OCI-LY7 (cell line): ENCODE results near the gene GALNT9. TPM values are rescaled to one million over a fixed set of nuclear protein-coding genes. Genes with fewer than 3 reads are reported as not detected.

Experiments
- BruUV-seq: library from RNA; stranded (reverse); fragments of 400-500 nt; replicated peaks from 2 replicates; lab custom pipeline; 2021; lab: Mats Ljungman, UMichigan
- CTCF ChIA-PET: fragments of 300-600 bp; sonication (Branson Sonifier 250); formaldehyde crosslinking; loops from one replicate; lab custom pipeline; 2022; ENCODE audit warnings: antibody characterized with exemption; ENCODE audit not compliant: unreplicated experiment; lab: Charles Lee
- POLR2A ChIA-PET: fragments of 300-600 bp; sonication (Branson Sonifier 250); formaldehyde crosslinking; loops from one replicate; lab custom pipeline; 2022; ENCODE audit warnings: antibody characterized with exemption; lab: Charles Lee
- DNase-seq: peaks from one replicate; pipeline ENCODE4 v3.0.0-alpha.2; 2015; ENCODE audit warnings: low spot score
- H2AFZ ChIP-seq: fragments of 200-600 bp; sonication (generic), shearing (Covaris generic); 2 replicates; pipeline ENCODE4 v1.6.1; 2014; ENCODE audit warnings: mild to moderate bottlenecking, antibody characterized with exemption, low read length, moderate library complexity
- H3K27ac ChIP-seq: fragments of 200-600 bp; sonication (generic); 2 replicates; pipeline ENCODE4 v1.5.1; 2014; ENCODE audit warnings: mixed run types, low read depth, mild to moderate bottlenecking, moderate library complexity, low read length, inconsistent platforms; ENCODE audit not compliant: poor library complexity, severe bottlenecking
- H3K36me3 ChIP-seq: fragments of 200-600 bp; sonication (generic); 2 replicates; pipeline ENCODE4 v1.6.1; 2014; ENCODE audit warnings: mild to moderate bottlenecking, antibody characterized with exemption, low read length, moderate library complexity, mixed read lengths; ENCODE audit not compliant: insufficient read depth
- H3K4me1 ChIP-seq: fragments of 200-600 bp; sonication (generic); 2 replicates; pipeline ENCODE4 v1.5.1; 2014; ENCODE audit warnings: mild to moderate bottlenecking, low read length; ENCODE audit not compliant: insufficient read depth, poor library complexity, severe bottlenecking
- H3K4me2 ChIP-seq: fragments of 200-600 bp; sonication (generic); 2 replicates; pipeline ENCODE4 v1.6.1; 2014; ENCODE audit warnings: mild to moderate bottlenecking, low read length
- H3K4me3 ChIP-seq: fragments of 200-600 bp; sonication (generic); 2 replicates; pipeline ENCODE4 v1.5.1; 2014; ENCODE audit warnings: mild to moderate bottlenecking, low read depth, low read length; ENCODE audit not compliant: poor library complexity, severe bottlenecking
- H3K79me2 ChIP-seq: fragments of 200-600 bp; sonication (generic); 2 replicates; pipeline ENCODE4 v1.6.1; 2016; ENCODE audit warnings: low read depth, mild to moderate bottlenecking, low read length, moderate library complexity, mixed read lengths; ENCODE audit not compliant: insufficient read depth
- H3K9me2 ChIP-seq: fragments of 200-600 bp; sonication (generic); 2 replicates; pipeline ENCODE4 v1.6.1; 2016; ENCODE audit warnings: mild to moderate bottlenecking, low read length, mixed read lengths; ENCODE audit not compliant: insufficient read depth
- H3K9me3 ChIP-seq: fragments of 200-600 bp; sonication (generic); 2 replicates; pipeline ENCODE4 v1.6.1; 2014; ENCODE audit warnings: mild to moderate bottlenecking, mixed run types, low read length, mixed read lengths
- H4K20me1 ChIP-seq: fragments of 200-600 bp; sonication (generic); 2 replicates; pipeline ENCODE4 v1.6.1; 2014; ENCODE audit warnings: mild to moderate bottlenecking, antibody characterized with exemption, low read length, moderate library complexity, mixed read lengths; ENCODE audit not compliant: insufficient read depth
- CTCF ChIP-seq: fragments of 200-600 bp; sonication (generic); conservative IDR thresholded peaks from 2 replicates; pipeline ENCODE4 v1.5.1; 2014; ENCODE audit warnings: mild to moderate bottlenecking, antibody characterized with exemption, low read length, moderate library complexity, mixed read lengths
- EZH2phosphoT487 ChIP-seq: fragments of 200-600 bp; sonication (generic); IDR thresholded peaks from 2 replicates; pipeline ENCODE4 v1.6.1; 2018; ENCODE audit warnings: low read depth, borderline replicate concordance, mild to moderate bottlenecking, mixed run types, antibody characterized with exemption, low read length, moderate library complexity, mixed read lengths
- intact Hi-C: fragments of 100-400 bp; cut with micrococcal nuclease; formaldehyde crosslinking; loops from one replicate; pipeline ENCODE4 v1.10.0; 2022; ENCODE audit not compliant: unreplicated experiment
- total RNA-seq, 2 experiments: library from RNA; depleted of rRNA in 1 of 2; stranded (reverse); fragments of >200 nt in 1 of 2; shearing (Covaris generic) in 1 of 2; gene quantifications; 2 replicates each; pipeline ENCODE4 v1.2.3, GENCODE V29; 2014 to 2022

GALNT9 gene
- total RNA-seq, 2 experiments from 2014 or later = 0.28 TPM; not detected in 1

DNA sequence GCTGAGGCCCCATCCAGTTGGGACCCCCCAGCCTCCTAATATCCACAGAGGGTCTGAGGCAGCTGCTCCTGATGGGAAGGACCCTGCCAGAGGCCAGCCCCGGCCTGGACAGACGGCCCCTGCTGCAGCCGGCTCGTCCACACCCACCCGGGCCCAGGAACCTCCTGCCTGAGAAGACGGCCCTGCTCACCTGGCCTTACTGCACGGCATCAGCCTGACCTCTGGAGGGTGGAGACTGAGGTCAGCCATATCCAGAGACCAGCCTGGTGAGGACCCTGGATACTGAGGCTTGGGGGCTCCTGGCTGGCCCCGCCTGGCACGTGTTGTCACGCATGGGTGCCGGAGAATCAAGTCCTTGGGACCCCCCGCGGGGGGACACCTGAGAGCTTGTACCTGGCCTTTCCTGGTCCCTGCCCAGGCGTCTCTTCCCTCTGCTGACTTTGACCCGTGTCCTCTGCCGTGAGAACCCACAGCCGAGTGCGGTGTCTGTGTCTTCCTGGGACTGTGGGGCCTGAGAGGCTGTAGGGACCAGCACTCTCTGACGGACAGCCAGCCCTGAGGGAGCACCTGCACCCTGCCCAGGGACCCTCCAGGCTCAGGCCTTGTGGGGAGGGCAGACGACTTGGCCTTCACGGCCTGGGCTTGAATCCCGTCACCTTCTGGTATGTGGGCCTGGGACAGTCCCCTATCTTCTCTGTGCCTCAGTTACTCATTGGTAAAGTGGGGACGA, 127.8 kb downstream of the GALNT9 start:
- intact Hi-C loops = no loop called here
- Histone ChIP-seq H2AFZ (no peak overlapping the region), H3K4me2 (no peak overlapping the region), H4K20me1 (no peaks in the 10 kb centered on the region), H3K4me1 (no peaks in the 10 kb centered on the region), H3K36me3 (no peaks in the 10 kb centered on the region), H3K27ac (no peak overlapping the region), H3K79me2 (no peaks in the 10 kb centered on the region), H3K9me3 (no peaks in the 10 kb centered on the region), H3K9me2 (no peaks in the 10 kb centered on the region), H3K4me3 (no peak overlapping the region)
- TF ChIP-seq CTCF (no peak), EZH2phosphoT487 (no peak)
- ChIA-PET POLR2A (no interaction called here), CTCF (no interaction called here)
- BruUV-seq = no TSS peak
- DNase-seq = no peak

- intact Hi-C loops = no loop called here
- no peaks in the 10 kb centered on the region for H4K20me1 ChIP-seq
- TF ChIP-seq CTCF = no peak
- TF ChIP-seq EZH2phosphoT487 = no peak
- H2AFZ ChIP-seq = no peak overlapping the region
- H3K79me2 ChIP-seq = no peaks in the 10 kb centered on the region
- no peak overlapping the region for H3K27ac ChIP-seq
- POLR2A ChIA-PET = no interaction called here
- H3K4me3 ChIP-seq = no peak overlapping the region
- no peaks in the 10 kb centered on the region for H3K9me3 ChIP-seq
- H3K36me3 ChIP-seq = no peaks in the 10 kb centered on the region
- no TSS peak for BruUV-seq
- H3K9me2 ChIP-seq = no peaks in the 10 kb centered on the region
- DNase-seq = no peak
- H3K4me2 ChIP-seq = no peak overlapping the region
- H3K4me1 ChIP-seq = no peaks in the 10 kb centered on the region
- CTCF ChIA-PET = no interaction called here
Observed at GRCh38 chr12:132200800-132201199, 128.6 kb downstream of the GALNT9 start.

DNA sequence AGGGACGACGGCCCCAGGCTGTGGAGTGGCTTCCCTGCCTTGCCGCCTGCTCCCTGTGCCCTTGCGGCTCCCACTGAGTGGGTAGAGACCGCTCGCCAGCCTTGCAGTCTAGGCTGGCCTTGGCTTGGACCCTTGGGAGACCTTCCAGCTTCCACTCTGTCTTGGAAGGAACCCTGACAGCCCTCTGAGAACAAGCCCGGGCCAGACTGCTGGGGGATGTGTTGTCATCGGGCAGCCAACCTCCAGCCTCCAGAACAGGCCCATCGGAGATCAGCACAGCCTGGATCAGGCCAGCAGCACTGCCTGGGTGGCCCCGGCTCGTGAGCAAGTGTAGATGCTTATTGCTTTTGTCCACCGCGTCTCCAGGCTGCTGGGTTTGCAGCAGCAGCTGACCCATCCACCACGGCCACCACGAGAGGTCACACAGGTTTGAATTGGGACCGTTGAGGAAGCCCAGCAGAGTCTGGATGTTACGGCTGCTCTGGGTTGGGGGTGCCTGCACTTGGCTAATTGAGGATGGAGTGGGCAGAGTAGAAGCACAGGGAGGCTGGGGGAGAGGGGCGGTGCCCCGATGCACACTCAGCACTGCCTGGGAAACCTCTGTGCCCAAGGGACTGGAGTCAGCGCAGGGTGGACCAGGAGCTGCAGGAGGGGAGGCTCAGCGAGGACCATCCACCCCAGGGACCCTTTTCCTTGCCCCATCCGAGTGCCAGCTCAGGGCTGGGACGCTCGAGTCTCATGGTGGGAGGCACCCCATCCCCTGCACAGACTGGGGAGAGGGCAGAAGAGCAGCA, 129.7 kb downstream of the GALNT9 start:
- no peak overlapping the region for H3K4me2 ChIP-seq
- no peaks in the 10 kb centered on the region for H3K79me2 ChIP-seq
- DNase-seq = no peak
- TF ChIP-seq CTCF (no peak), EZH2phosphoT487 (no peak)
- H3K9me2 ChIP-seq = no peaks in the 10 kb centered on the region
- no peaks in the 10 kb centered on the region for H3K4me1 ChIP-seq
- H3K9me3 ChIP-seq = no peaks in the 10 kb centered on the region
- H2AFZ ChIP-seq = no peak overlapping the region
- no peaks in the 10 kb centered on the region for H4K20me1 ChIP-seq
- no TSS peak for BruUV-seq
- no peaks in the 10 kb centered on the region for H3K36me3 ChIP-seq
- intact Hi-C loops = no loop called here
- no peak overlapping the region for H3K4me3 ChIP-seq
- ChIA-PET POLR2A (no interaction called here), CTCF (no interaction called here)
- no peak overlapping the region for H3K27ac ChIP-seq
